ENCODE results near the gene ARHGEF26.

GRCh38 chr3:154214306-154214705 is 93.1 kb downstream of the ARHGEF26 start:
- TF ChIP-seq ZFX (IDR thresholded peaks at IDR 0.05), result no peak
- no peak for TF ChIP-seq POLR2A (IDR thresholded peaks at IDR 0.05; ENCODE audit: borderline replicate concordance, extremely low read depth, insufficient read depth, insufficient read length)
- TF ChIP-seq CTCF (IDR thresholded peaks at IDR 0.05 in 2 of 3, conservative IDR thresholded peaks at IDR 0.05 in 1 of 3; ENCODE audit: borderline replicate concordance in 1 of 3, insufficient read depth in 1 of 3, low read depth in 2 of 3, low read length in 2 of 3), result no peak
- TF ChIP-seq EZH2 (IDR thresholded peaks at IDR 0.05), result no peak
- no peak for TF ChIP-seq YY1 (IDR thresholded peaks at IDR 0.05; ENCODE audit: extremely low read depth, insufficient replicate concordance, low read depth, low read length)
- TF ChIP-seq RAD21 (IDR thresholded peaks at IDR 0.05; ENCODE audit: low read depth), result no peak
- no peak for TF ChIP-seq REST (IDR thresholded peaks at IDR 0.05; ENCODE audit: low read depth)
- no peak for TF ChIP-seq CBX3 (IDR thresholded peaks at IDR 0.05; ENCODE audit: low read depth)

Data from HCT116 (cell line).